GM18909 (cell line): ENCODE results near the gene RBP3.

Source experiments
- ATAC-seq: cut with Tn5 transposase; IDR thresholded peaks from one replicate; pipeline ENCODE4 v1.9.1; 2021; ENCODE audit warnings: mild to moderate bottlenecking; ENCODE audit not compliant: unreplicated experiment, poor library complexity

RBP3 gene

DNA sequence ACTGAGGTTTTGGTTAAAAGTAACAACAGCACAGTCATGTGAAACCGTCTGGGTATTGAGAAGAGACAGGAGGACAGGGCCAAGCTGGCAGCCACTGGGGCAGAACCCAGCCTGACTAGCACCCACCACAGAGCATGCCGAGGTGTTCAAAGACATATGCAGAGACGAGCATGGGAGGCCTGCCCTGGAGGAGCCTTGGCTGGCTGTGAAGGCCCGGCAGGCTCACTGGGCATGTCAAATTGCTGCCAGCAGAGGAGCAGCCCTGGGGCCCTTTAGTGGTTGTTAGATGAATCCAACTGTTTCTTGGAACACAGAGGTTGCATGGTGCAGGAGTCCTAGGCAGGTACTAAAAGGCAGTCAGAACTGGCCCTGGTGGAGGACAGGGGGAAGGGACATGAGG, 30.9 kb upstream of the RBP3 start:
- no peak for ATAC-seq

DNA sequence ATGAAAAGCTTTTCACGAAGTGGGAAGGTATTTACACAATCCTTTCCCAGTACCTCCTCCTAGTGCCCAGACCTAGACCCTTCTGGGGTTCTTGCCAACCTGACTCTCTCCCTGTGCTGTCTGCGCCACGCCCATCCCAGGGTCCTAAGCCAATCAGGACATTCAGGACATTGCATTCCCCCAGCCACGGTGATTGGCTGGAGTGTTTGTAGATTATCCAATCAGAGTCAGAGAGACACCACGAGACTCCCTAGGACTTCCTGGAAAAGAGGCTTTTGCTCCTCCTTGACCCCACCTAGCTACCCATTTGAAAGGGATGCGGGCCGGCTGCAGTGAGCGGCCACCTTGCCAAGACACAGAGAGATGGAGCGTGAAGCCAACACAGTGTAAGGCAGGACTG, 29.5 kb upstream of the RBP3 start:
- no peak for ATAC-seq

DNA sequence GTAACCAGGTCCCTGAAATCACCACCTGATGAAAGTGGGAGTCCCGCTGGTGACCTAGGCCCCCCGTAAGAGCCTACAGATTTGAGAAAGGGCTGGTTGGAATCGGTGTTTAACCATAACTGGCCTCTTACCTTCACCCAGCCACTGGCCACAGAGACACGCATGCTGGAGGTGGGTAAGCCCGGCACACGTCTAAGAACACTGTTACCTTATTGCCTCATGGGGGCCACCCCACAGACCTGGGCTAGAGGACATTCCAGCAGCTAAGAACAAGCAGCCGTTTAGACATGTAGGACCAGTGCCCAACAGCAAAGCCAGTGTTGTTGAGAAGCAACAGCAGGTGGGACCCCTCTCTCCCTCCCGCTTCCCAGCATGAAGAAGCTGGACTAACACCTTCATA, 28.4 kb upstream of the RBP3 start:
- no peak for ATAC-seq

DNA sequence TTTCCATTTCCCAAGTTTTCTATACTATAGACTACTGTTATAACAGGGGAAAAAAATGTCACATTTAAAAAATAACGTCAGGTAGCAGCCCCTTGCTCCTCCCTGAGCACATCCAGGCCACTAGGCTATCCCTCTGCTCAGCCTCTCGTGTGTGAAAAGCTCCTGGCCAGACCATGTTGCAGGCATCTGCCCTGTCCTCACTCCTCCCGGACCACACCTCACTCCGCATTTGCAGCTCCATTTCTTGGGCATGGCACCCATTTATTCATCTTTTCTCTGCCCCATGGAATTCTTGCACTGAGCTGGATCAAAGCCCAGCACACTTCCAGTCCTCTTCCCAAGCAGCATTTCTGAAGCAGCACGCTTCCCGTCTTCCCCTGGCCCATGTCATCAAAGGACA, 27.4 kb upstream of the RBP3 start:
- ATAC-seq: no peak

DNA sequence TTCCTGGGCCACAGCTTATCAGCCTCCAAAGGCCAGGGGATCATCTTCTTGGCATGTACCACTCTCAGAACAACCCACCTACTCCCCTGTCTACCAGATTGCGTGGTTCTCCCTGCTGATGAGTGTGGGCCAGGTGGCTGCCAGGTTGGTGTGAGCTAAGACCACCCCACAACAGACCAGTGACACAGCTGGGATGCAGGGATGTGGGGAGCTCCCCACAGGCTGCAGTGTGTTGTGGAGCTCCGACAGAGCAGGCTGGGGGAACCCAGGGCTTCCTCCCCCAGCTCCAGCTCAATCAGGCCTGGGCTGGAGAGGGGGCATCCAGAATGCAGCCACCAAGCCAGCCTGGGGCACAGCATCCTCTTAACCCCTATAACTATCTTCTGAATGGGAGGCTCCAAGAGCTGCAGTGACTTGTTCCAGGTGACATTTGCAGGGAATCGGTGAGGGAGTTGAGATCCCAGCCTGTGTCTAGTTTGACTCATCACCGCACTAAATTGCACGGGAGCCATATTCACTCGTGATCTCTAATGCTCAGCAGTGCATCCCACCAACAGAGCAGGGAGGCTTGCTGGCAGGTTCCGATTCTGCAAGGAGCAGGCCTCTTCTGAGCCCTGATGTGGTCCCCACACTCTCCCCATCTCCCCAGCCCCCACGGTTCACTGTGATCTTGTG, 26.5 kb upstream of the RBP3 start:
- no peak for ATAC-seq

DNA sequence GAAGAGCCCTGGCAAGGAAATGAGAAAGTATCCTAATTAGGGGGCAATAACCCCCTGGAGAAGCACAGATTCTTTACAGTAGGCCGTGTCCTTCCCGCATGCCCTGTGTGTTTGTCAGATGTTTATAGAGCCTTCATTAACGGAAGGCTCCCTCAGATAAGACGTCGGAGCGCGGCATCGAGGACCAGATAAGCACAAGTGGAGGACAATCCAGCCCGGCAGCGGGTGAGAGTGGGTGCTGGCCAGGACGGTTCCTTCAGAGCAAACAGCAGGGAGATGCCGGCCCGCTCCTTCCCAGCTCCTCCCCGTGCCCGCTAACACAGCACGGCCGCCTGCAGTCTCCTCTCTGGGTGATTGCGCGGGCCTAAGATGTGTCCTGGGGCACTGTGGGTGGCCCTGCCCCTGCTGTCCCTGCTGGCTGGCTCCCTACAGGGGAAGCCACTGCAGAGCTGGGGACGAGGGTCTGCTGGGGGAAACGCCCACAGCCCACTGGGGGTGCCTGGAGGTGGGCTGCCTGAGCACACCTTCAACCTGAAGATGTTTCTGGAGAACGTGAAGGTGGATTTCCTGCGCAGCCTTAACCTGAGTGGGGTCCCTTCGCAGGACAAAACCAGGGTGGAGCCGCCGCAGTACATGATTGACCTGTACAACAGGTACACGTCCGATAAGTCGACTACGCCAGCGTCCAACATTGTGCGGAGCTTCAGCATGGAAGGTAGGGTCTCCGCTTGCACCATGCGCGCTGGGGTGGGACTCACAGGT, 25.7 kb upstream of the RBP3 start, which contains the start of gene GDF2:
GDF2 (plus strand) TSS at position 155 of the 762 bp plus-strand sequence; CDS start at position 370, 215 bp downstream.
- ATAC-seq: no peak

DNA sequence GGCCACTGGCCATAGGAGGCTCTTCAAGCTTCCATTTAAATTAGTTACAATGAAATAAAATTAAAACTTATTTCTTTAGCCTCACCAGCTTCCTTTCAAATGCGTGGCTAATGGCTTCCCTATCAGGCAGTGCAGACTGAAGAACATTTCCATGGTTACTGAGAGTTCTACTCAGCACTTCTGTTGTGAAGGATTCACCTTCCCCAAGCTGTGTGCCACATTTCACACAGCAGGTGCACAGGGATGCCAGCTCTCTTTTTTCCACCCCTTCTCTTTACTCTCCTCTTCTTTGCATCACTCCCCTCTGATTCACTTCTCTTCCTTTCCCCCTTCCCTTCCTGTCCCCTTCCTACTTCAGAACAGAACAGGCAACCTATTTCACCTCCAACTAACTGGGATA, 25.1 kb upstream of the RBP3 start:
- ATAC-seq: no peak

DNA sequence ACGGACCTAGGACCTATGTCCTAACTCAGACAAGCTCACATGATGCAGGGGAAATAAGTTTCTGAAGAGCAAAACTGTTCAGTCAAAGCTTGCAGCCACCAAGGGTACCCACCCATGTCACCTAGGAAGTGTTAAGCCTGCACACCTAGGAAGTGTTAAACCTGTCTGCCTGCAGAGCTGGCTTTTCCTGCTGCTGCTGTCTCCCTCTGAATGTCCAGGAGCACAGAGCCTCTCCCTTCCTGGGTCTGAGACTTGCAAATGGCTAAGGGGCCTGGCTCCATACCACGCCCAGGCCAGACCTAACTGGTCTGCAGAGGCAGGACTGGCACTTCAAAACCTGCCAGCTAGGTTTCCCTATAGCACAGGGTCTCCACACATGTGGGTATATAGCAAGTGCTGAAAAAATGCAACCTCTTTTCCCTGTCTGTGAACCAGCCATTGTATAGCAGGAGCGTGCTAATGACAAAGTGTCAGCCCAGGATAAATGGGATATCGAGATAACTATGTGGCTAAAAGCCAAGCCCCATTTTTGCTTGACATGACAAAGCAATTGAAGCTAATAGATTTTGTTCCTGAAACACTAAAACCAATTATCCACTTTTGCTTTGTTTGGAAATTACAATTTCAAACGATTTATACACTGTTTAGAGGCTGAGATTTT, 24.4 kb upstream of the RBP3 start:
- no peak for ATAC-seq

GRCh38 chr10:47325303-47326291, 22.6 kb upstream of the RBP3 start:
- ATAC-seq: no peak

- no peak for ATAC-seq
These were observed 21.7 kb upstream of the RBP3 start for GRCh38 chr10:47326306-47326926.

DNA sequence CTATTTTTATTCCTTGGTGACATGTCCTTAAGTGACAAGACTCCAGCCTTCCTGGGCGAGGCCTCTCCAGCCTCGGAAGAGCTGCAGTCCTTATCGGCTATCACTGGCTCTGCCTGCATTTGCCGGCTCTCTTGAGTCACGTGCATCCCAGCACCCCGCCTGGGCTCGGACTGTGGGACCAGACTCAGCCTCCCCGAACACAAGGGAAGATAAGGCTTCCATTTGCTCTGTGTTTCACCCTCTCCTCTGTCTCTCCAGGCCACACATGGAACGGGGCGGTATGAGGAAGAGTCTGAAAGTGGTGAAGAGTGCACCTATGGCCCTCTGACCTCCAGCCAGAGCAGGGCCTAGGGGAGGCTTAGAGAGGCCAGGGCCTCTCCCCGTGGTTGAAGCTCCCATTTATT, 21.2 kb upstream of the RBP3 start:
- no peak for ATAC-seq

DNA sequence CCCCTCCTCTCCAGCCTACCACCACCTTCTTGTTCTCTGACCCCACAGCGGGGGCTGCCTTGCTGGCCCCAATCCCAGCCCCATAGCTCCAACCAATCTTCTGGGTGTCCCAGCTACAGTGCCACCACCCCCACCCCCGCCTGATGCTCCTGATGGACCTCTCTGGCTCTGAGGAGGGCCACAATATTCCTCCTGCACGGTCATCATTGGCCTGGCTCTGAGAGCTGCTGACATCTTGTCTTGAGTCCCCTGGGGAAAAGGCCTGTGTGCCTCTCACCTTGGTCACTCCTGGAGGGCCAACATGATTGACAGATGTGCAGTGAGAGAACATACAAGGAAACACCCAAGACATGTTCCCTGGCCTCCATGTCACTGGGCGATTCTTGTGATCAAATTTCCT, 18.3 kb upstream of the RBP3 start:
- no peak for ATAC-seq

- ATAC-seq: no peak
These were observed 17.8 kb upstream of the RBP3 start for GRCh38 chr10:47330366-47330765.

- no peak for ATAC-seq
These were observed 17.4 kb upstream of the RBP3 start for GRCh38 chr10:47330804-47331203.

DNA sequence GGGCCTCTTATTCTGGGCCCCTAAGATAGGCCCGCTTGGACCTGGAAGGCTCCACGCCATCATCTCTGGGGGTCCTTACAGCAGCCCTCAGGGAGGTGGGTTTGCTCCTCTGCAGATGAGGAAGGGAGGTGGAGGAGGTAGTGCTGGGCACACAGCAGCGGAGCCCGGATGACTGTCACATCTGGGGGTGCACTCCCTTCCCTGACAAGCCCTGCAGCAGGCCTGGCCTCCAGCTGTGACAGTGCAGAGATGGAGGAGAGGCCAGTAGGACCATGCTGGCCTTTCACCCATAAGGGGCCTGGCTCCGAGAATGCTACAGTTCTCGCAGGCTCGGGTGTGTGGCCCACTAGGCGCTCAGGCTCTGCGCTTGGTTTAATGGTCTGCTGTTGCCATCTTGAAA, 16.7 kb upstream of the RBP3 start:
- ATAC-seq: no peak

- no peak for ATAC-seq
These were observed 16.2 kb upstream of the RBP3 start for GRCh38 chr10:47331954-47332353.

- ATAC-seq: no peak
These were observed 15.8 kb upstream of the RBP3 start for GRCh38 chr10:47332371-47332770.

GRCh38 chr10:47332946-47333345, 15.2 kb upstream of the RBP3 start:
- ATAC-seq: no peak

DNA sequence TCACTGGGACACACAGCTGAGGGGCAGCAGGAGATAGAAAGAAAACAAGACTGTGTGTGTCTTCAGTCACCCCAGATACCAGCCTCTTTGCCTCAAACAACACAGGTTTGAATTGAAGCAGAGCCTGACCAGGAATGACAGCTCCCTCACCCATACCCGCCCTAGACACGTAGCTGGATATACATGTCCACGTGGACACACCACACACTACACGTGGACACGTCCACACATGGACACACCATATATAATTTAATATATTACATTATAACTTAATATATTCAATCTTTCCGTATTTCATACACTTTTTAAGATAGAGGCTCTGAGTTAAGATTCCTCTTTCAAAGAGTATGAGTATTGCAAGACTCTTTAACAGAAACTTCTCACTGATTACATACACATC, 14.6 kb upstream of the RBP3 start:
- no peak for ATAC-seq
